M059J (cell line): ENCODE data around the gene INSIG2. TPM values are rescaled to one million over a fixed set of nuclear protein-coding genes. Genes with fewer than 3 reads are reported as not detected.
"Not testable (repeated sequence)": the region's sequence is repeated elsewhere in the genome, so short reads cannot be mapped to it uniquely, and the experiment has no call there.

Source experiments
- DNase-seq: peaks from one replicate; pipeline ENCODE4 v3.0.0-alpha.2; 2012; ENCODE audit warnings: low read depth
- total RNA-seq: library from RNA; depleted of rRNA; stranded (reverse); fragments of >200 nt; shearing (Covaris generic); gene quantifications from 2 replicates; pipeline ENCODE4 v1.2.3, GENCODE V29; 2014

INSIG2 gene
- total RNA-seq, 1 experiment from 2014 or later, result 9.4 TPM

- peak; percentile 88 for DNase-seq
Measured at GRCh38 chr2:118059919-118060478, 28.3 kb upstream of the INSIG2 start.

DNA sequence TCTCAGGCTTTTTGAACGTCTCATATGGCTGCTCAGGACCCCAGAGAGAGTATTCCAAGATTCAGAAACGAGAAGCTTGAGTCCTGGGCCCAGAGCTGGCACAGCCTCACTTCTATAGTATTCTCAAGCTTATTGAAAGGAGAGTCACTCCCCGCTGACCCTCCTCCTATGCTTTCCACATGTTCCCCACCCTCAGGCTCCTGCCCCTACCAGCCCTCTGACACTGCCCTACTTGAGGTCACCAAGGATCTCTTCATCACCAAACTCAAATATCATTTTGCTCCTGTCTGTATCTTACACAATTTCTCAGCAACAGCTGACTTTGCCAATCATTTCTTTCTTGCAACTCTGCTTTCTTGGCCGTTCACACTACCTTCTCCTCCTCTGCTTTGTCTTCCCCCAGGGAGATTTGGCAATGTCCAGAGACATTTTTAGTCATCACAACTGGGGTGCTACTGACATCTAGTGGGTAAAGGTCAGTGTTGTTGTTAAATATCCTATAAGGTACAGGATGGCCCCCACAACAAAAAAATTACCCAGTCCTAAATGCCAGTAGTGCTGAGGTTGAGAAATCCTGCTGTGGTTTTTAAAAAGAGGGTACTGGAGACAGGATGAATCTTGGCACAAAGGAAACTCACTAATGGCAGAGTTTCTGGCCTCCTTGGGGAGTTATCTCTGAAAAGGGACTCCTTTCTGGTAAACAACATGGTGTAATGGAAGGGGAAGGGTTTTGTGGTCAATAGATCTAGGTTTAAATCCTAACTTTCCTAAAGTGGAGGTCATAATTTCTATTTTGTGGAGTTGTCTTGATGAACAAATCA lies 26.9 kb upstream of the INSIG2 start:
- peak; percentile 73 for DNase-seq

DNA sequence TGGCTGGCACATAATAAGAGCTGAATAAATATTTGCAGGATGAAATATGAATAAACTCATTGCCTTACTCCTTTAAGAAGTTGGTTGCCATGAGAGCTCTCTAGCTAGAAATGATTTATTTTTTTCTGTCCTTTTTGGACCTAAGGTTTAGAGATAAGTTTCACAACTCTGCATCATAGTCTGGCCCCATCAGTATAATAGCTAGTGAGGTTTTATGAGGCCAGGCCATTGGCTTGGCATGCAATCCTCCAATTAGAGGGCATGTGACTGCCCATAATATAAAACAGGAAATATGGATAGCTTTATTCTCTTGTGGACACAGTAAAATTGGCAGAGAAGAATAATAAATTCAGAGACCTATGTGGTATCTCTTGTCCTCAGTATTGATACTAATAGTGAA lies 26.2 kb upstream of the INSIG2 start:
- DNase-seq, result peak; percentile 36

DNA sequence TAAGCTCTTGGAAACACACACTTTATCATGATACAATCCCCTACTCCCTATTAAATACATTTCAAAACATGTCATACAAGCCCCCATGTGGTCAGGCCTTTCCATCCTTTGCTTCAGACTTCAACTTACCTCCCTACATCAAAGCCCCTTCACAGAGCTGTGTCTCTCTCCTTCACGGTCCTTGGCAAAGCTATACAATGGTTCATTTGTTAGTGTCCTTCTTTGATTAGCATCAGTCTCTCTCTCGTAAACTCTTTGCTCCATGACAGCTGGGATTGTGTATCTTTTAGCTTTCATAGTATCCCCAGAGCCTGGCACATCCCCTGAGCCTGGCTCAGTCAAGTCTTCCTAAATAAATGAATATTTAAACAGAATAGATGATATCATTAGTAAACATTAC lies 25.6 kb upstream of the INSIG2 start:
- DNase-seq, result no peak

GRCh38 chr2:118065015-118065706 lies 23.1 kb upstream of the INSIG2 start:
- no peak for DNase-seq

GRCh38 chr2:118065921-118066511 lies 22.3 kb upstream of the INSIG2 start:
- DNase-seq, result no peak

DNA sequence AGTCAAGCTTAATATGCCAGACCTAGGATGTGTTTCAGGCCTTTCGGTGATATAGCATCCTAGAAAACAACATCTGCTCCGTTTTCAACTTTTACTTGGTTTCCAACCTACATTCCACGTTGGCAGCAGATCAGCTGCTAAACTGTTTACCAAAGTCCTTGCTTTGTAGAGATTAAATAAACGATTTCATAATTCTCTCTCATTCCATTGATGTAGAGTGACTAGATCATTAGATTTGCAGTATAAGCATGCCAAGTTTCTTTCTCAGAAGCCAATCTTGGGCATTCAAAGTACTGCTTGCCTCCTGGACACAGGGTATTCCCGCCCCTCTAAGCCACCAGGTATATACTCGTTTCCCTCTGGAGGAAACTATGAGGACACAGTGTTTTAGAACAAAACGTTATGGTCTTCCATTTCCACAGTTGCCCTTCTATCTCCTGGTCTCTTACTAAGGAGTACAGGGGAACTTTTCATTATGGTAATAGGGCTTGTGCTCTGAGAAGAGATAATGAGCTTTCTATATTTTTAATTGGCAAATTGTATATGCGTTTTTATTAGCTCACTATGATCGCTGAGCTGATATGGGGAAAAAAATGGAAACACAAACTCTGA lies 10.5 kb upstream of the INSIG2 start:
- no peak for DNase-seq

DNA sequence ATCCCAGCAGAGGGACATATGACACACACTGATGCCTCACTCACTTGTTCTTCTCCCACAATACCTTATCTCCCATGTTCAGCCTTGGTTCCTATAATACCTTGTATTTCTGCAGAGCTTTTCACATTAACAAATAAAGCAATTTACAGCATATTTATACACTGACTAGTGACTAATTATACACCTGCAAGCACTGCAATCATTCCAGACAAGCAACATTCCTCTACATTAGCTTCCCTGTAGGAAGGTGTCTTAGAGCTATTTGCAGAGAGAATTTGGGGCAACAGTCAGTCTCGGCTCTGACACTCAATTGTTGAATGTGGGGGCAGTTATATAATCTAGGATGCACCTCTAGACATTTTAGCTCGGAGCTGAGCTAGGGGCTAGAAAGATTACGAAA lies 9.5 kb upstream of the INSIG2 start:
- no peak for DNase-seq

DNA sequence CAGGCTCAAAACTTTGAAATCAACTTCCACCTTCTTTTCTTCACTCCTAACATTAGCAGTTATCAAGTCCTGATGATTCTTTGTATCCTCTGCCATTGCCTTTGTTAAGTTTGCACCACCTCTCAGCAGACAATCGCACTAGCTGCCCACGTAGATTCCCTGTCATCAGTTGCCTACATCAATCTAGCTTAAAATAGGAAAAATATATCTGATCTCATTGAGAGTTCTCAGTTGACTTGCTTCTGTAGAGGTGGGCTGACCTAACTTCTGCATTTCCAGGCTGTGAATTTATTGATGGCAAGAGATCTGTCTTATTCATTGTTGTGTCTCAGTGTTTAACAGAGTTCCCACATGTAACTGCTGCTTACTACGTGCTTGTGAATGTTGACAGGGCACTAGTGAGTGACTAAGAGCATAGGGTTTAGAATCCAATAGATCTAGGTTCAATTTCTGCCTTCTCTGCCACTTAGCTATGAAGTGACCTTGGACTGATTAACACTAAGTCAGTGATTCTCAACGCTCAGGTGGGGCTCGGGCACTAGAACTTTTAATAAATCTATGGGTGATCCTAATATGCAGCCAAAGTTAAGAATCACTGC lies 3.7 kb upstream of the INSIG2 start:
- DNase-seq, result no peak

- DNase-seq, result peak; percentile 43
Measured at GRCh38 chr2:118085173-118086023, 2.9 kb upstream of the INSIG2 start.

- DNase-seq, result no peak
Measured at GRCh38 chr2:118086024-118086633, 2.1 kb upstream of the INSIG2 start.

- peak; percentile 47 for DNase-seq
Measured at GRCh38 chr2:118089139-118089800, 999 bp downstream of the INSIG2 start.

DNA sequence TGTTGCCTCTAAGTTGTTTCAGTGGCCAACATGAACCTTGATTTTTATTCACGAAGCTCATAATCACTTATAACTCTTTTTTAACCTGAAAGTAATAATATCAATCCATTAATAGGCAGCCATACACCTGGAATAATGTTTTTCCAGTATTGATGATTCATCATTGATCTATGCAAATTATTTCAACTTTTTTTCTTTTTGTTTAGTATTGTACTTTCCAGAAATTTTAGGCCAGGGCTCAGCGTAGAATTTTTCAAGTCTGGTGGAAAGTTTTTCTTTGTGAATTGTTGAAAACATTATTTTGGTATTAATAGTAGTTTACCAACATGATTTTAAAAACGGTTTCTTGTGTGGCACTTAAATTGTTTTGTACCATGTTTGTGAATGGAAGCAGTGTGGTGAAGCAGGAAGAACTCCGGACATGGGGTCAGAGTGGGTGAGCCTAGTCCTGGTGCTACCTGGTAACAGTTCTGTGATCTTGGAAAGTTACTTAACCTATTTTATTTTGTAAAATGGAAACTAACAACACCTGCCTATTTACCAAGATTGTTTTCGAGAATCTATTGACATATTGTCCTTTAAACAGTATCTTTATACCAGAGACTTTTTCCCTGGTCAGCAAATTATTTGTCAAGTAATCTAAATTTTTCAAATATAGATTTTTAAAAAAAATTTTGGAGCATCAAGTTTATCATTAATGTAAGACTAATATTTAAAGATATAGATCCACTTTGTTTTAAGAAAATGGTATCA lies 2.3 kb downstream of the INSIG2 start:
- DNase-seq, result no peak

DNA sequence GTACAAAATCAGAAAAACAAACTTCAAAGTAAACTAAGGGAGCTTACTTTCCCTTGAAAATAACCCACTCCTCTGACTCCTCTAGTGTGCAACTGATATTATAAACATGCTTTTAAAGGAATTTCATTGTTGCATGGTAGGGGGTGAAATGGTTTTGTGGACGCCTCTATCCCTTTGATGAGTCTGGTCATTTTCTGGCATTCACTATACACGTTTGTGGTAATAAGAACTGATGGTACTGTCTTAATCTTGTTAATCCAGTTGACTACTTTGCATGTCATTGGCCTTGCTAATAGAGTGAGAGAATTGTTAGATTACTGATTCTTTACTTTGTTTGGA lies 2.8 kb downstream of the INSIG2 start:
- DNase-seq, result peak; percentile 13

DNA sequence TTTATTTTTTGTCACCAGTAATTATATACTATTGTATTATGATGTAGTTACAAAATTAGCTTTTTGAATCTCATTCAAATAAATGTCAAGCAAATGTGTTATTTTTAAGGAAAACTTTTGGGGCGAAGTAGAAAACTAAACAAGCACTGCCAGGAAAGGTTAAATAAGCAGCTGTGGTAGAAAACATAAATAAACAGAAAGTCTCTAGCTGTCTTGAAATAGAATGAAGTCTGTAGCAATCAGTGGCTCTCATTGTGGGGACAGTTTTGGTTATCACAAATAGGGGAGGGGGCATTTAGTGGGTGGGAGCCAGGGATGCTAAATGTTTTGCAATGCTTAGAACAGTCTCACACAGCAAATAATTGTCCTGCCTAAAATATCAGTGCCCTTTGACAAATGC lies 3.4 kb downstream of the INSIG2 start:
- DNase-seq, result peak; percentile 4

DNA sequence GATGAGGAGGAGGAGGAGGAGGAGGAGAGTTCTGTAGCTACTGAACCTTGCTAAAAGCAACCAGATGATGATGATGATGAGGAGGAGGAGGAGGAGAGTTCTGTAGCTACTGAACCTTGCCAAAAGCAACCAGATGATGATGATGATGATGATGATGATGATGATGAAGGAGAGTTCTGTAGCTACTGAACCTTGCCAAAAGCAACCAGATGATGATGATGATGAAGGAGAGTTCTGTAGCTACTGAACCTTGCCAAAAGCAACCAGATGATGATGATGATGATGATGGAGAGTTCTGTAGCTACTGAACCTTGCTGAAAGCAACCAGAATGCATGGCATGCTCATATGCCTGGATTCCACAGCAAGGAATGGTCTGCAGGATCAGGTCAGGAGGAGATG lies 5.8 kb downstream of the INSIG2 start:
- DNase-seq, result not testable (repeated sequence)

DNA sequence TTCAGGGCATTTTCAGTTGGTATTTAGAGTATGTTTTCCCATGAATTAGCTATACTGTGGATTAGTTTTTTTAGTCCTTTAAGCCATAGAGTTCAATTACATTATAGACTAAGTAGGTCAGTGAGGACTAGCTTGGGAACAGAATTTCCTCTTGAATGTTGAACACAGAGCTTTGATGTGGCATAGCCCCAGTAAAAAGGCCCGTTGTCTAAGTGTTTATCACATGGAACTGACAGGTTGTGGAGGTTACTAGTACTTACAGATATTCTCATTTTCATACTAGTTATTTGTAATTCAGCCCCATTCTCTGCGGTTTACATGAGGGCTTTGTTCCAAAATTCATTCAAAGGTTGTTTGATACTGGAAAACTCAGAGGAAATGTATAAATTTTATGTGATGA lies 6.2 kb downstream of the INSIG2 start:
- no peak for DNase-seq

DNA sequence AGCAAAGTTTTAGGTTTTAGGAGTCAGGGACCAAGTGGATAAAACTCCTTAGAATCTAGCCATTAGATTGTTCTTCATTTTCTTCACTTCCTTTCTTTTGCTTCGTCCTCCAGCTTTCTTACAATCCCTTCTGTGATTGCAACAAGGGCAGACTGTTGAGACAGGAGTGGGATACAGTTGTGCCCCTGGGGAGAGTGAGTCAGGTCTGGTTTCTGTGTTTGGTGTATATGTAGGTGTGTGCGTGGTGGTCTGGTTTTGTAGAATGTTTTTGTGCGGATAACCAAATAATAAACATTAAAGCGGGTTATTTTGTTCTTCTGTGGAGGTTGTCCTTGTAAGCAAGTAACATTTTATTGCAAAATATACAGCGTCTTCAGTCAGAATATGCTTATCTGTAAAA lies 7.3 kb downstream of the INSIG2 start:
- no peak for DNase-seq

DNA sequence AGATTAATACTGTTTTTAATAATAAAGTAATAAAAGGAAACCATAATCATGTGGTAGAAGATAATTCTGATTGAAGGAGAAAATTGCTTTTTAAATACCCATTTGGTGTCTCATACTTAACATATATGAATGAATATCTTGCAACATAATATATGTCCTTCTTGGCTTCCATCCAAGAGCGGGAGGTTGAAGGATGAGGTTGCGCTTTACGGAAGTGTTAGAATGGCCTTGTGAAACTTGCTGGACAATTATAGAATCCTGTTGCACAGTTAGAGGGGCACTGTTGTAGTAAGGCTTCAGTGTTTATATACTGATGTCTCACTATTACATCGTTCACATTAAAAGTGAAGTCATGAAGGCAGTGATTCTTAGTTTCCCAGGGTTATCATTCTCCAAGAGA lies 9.4 kb downstream of the INSIG2 start:
- no peak for DNase-seq
